Neural crest cell (in vitro differentiated cells): ENCODE results near the gene SNAI1. TPM values are rescaled to one million over a fixed set of nuclear protein-coding genes. Genes with fewer than 3 reads are reported as not detected.

Experiments used
- DNase-seq: peaks from one replicate; pipeline ENCODE4 v3.0.0; 2021; ENCODE audit warnings: low read depth, mixed read lengths, low spot score
- H3K27ac Mint-ChIP-seq: one replicate; pipeline ENCODE4 v1.8.0; 2021; ENCODE audit warnings: mild to moderate bottlenecking, mixed read lengths; ENCODE audit not compliant: unreplicated experiment
- H3K27me3 Mint-ChIP-seq: 2 replicates; pipeline ENCODE4 v1.8.0; 2021; ENCODE audit warnings: low read depth, mild to moderate bottlenecking, mixed read lengths
- H3K36me3 Mint-ChIP-seq: 2 replicates; pipeline ENCODE4 v1.8.0; 2021; ENCODE audit warnings: low read depth, mild to moderate bottlenecking, mixed read lengths
- H3K4me1 Mint-ChIP-seq: 2 replicates; pipeline ENCODE4 v1.8.0; 2021; ENCODE audit warnings: mixed read lengths
- H3K4me3 Mint-ChIP-seq: one replicate; pipeline ENCODE4 v1.8.0; 2021; ENCODE audit warnings: mild to moderate bottlenecking, mixed read lengths
- H3K9me3 Mint-ChIP-seq: 2 replicates; pipeline ENCODE4 v1.8.0; 2021; ENCODE audit warnings: mixed read lengths
- CTCF ChIP-seq: fragments of 200-600 bp; sonication (generic); conservative IDR thresholded peaks from 2 replicates; pipeline ENCODE4 v1.5.0; 2021; ENCODE audit warnings: antibody characterized with exemption, mild to moderate bottlenecking
- total RNA-seq: library from RNA; stranded (reverse); gene quantifications from 2 replicates; pipeline ENCODE4 v1.2.1, GENCODE V29; 2021

Gene SNAI1
- total RNA-seq, 1 donor from 2014 or later = 12.5 TPM

- Mint-ChIP-seq H3K27me3 (no peaks in the 10 kb centered on the region), H3K4me3 (no peak overlapping the region), H3K27ac (no peak overlapping the region), H3K36me3 (no peaks in the 10 kb centered on the region), H3K9me3 (no peaks in the 10 kb centered on the region), H3K4me1 (peaks cover 20% of the 10 kb centered on the region)
- no peak for DNase-seq
- TF ChIP-seq CTCF = no peak
Observed at GRCh38 chr20:50029083-50029696, 46.4 kb downstream of the SNAI1 start.

- TF ChIP-seq CTCF = no peak
- Mint-ChIP-seq H3K27ac (no peak overlapping the region), H3K9me3 (no peaks in the 10 kb centered on the region), H3K4me1 (peaks cover 20% of the 10 kb centered on the region), H3K36me3 (no peaks in the 10 kb centered on the region), H3K27me3 (no peaks in the 10 kb centered on the region), H3K4me3 (peak overlapping the region; percentile 38)
- DNase-seq = no peak
Observed at GRCh38 chr20:50029697-50030461, 47.1 kb downstream of the SNAI1 start.

- no peak for DNase-seq
- no peaks in the 10 kb centered on the region for H3K36me3 Mint-ChIP-seq
- TF ChIP-seq CTCF = no peak
- H3K4me1 Mint-ChIP-seq = peaks cover 10% of the 10 kb centered on the region
- H3K27me3 Mint-ChIP-seq = no peaks in the 10 kb centered on the region
- no peak overlapping the region for H3K4me3 Mint-ChIP-seq
- no peak overlapping the region for H3K27ac Mint-ChIP-seq
- H3K9me3 Mint-ChIP-seq = no peaks in the 10 kb centered on the region
Observed at GRCh38 chr20:50032955-50033666, 50.3 kb downstream of the SNAI1 start.

- H3K9me3 Mint-ChIP-seq = no peaks in the 10 kb centered on the region
- no peak for DNase-seq
- H3K27ac Mint-ChIP-seq = no peak overlapping the region
- H3K27me3 Mint-ChIP-seq = no peaks in the 10 kb centered on the region
- no peak overlapping the region for H3K4me3 Mint-ChIP-seq
- no peaks in the 10 kb centered on the region for H3K36me3 Mint-ChIP-seq
- H3K4me1 Mint-ChIP-seq = peaks cover 17% of the 10 kb centered on the region
- no peak for TF ChIP-seq CTCF
Observed at GRCh38 chr20:50034567-50035180, 51.9 kb downstream of the SNAI1 start.

- no peaks in the 10 kb centered on the region for H3K27me3 Mint-ChIP-seq
- TF ChIP-seq CTCF = no peak
- peaks cover 15% of the 10 kb centered on the region for H3K4me1 Mint-ChIP-seq
- no peaks in the 10 kb centered on the region for H3K9me3 Mint-ChIP-seq
- H3K36me3 Mint-ChIP-seq = no peaks in the 10 kb centered on the region
- H3K4me3 Mint-ChIP-seq = no peak overlapping the region
- H3K27ac Mint-ChIP-seq = no peak overlapping the region
- DNase-seq = no peak
Observed at GRCh38 chr20:50036703-50037102, 53.9 kb downstream of the SNAI1 start.
